MG63 (cell line): ENCODE data around the gene SIX4. TPM values are rescaled to one million over a fixed set of nuclear protein-coding genes. Genes with fewer than 3 reads are reported as not detected.

Experiments used
- DNase-seq: peaks from one replicate; pipeline ENCODE4 v3.0.0-alpha.2; 2020
- H3K27me3 ChIP-seq: fragments of 250-450 bp; sonication (Bioruptor Pico); 2 replicates; pipeline ENCODE4 v1.5.1; 2020; ENCODE audit warnings: mild to moderate bottlenecking, moderate library complexity
- H3K36me3 ChIP-seq: fragments of 250-450 bp; sonication (Bioruptor Pico); 2 replicates; pipeline ENCODE4 v1.5.1; 2020; ENCODE audit warnings: mild to moderate bottlenecking, moderate library complexity
- H3K4me3 ChIP-seq: fragments of 250-450 bp; sonication (Bioruptor Pico); 2 replicates; pipeline ENCODE4 v1.5.1; 2020; ENCODE audit warnings: mild to moderate bottlenecking, moderate library complexity
- H3K9me3 ChIP-seq: fragments of 250-450 bp; sonication (Bioruptor Pico); 2 replicates; pipeline ENCODE4 v1.5.1; 2020; ENCODE audit warnings: mild to moderate bottlenecking, moderate library complexity
- total RNA-seq: library from RNA; depleted of rRNA; stranded (reverse); fragments of >200 nt; shearing (Covaris generic); gene quantifications from 2 replicates; pipeline ENCODE4 v1.2.3, GENCODE V29; 2014; ENCODE audit warnings: low replicate concordance; rRNA removed

The SIX4 gene
- total RNA-seq, 1 experiment from 2014 or later, result 2.0 TPM

GRCh38 chr14:60681271-60681670 lies 42.9 kb downstream of the SIX4 start:
- no peaks in the 10 kb centered on the region for H3K9me3 ChIP-seq
- no peak for DNase-seq
- H3K4me3 ChIP-seq, result no peak overlapping the region

DNA sequence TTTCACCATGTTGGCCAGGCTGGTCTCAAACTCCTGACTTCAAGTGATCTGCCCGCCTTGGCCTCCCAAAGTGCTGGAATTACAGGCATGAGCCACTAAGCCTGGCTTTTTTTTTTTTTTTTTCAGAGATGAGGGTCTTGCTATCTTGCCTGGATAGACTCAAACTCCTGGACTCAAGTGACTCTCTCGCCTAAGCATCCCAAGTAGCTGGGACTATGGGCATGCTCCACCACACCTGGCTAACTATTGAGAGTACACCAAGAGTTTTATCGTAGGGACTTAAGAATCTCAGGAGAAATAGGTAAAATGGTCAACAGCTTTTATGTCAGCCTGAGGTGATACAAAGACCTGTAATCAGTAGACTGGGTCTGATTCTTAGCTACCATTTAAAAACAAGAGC lies 43.6 kb downstream of the SIX4 start:
- no peak for DNase-seq
- no peaks in the 10 kb centered on the region for H3K27me3 ChIP-seq
- H3K4me3 ChIP-seq, result no peak overlapping the region
- no peaks in the 10 kb centered on the region for H3K9me3 ChIP-seq
- H3K36me3 ChIP-seq, result no peaks in the 10 kb centered on the region

More at GRCh38 chr14:60681271-60681670, 42.9 kb downstream of the SIX4 start:
- H3K36me3 ChIP-seq, result no peaks in the 10 kb centered on the region
- H3K27me3 ChIP-seq, result no peaks in the 10 kb centered on the region

DNA sequence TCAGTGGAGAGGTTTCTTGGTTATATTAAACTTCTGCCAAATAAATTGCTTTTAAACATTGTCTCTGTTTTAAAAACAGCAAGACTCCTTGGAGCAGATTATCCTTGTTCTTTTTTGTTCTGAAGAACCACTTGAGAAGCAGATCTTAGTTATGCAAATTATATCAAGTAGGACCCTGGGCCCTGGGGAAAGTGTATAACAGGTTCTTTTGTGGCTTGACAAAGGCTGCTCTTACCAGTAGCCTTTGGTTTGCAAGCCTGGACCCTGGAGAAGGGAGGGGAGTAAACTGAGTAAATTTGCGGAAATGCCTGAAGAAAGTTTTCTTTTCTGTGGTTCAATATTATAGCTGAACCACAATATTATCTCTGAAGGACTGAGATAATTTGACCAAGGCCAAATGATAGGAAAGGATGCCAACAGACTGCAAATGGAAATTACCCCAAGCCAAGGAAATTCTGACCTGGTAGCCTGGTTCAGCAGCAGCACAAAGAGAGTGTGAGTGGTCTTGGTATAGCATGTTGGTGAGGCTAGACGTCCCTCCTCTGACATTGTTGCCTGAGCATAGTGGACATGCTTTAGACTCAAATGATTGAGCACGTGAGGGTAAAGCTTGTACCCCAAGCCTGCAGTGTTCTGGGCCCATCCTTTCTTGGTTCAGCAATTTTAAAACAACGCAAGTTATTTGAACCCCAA lies 44.4 kb downstream of the SIX4 start:
- no peaks in the 10 kb centered on the region for H3K9me3 ChIP-seq
- DNase-seq, result no peak

GRCh38 chr14:60677701-60678100 lies 46.5 kb downstream of the SIX4 start:
- DNase-seq, result no peak
- Histone ChIP-seq H3K9me3 (no peaks in the 10 kb centered on the region), H3K27me3 (no peaks in the 10 kb centered on the region), H3K4me3 (no peak overlapping the region), H3K36me3 (no peaks in the 10 kb centered on the region)

More for the DNA sequence above, 44.4 kb downstream of the SIX4 start:
- no peak overlapping the region for H3K4me3 ChIP-seq
- H3K36me3 ChIP-seq, result no peaks in the 10 kb centered on the region
- H3K27me3 ChIP-seq, result no peaks in the 10 kb centered on the region

GRCh38 chr14:60670989-60671388 lies 53.2 kb downstream of the SIX4 start:
- Histone ChIP-seq H3K9me3 (no peaks in the 10 kb centered on the region), H3K4me3 (no peak overlapping the region), H3K36me3 (no peaks in the 10 kb centered on the region), H3K27me3 (no peaks in the 10 kb centered on the region)
- no peak for DNase-seq

- Histone ChIP-seq H3K27me3 (no peaks in the 10 kb centered on the region), H3K9me3 (no peaks in the 10 kb centered on the region), H3K4me3 (no peak overlapping the region), H3K36me3 (no peaks in the 10 kb centered on the region)
- DNase-seq, result no peak
Observed at GRCh38 chr14:60668431-60669112, 55.6 kb downstream of the SIX4 start.

DNA sequence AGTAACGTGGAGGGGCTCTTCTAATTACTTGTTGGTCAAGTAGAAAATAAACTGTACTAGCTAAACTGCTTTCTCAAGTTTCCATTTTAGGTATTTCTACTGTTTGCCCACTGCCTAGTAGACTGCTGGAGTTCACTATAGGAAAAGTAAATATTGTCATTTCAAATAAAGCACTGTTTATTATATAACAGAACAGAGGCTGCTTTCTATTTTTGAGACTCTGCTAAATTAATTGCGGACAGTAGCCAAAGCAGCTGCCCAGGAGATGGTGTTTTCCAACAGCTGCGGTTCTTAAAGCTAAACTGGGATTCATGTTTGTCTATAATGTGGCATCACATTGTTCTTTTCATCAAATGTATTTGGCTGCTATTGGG lies 59.0 kb downstream of the SIX4 start:
- Histone ChIP-seq H3K4me3 (no peak overlapping the region), H3K9me3 (no peaks in the 10 kb centered on the region), H3K36me3 (no peaks in the 10 kb centered on the region), H3K27me3 (no peaks in the 10 kb centered on the region)
- no peak for DNase-seq

DNA sequence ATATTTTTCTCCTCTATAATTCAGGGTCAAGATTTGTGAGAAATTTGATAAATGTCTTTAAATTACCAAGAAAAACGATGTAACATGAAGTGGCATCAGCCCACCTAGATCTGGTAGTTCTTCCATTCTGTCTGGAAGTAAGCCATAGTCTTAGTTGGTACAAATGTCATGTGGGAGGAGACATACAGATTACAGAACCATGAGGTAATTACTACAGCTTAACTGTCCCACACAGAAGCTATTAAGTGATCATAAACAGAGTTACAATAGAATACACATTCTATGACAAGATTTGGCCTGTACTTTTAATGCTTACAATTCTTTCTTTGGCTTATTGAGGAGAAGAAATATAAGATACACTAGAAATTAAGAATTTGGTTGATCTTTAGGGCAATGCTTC lies 61.2 kb downstream of the SIX4 start:
- no peaks in the 10 kb centered on the region for H3K9me3 ChIP-seq
- H3K36me3 ChIP-seq, result no peaks in the 10 kb centered on the region
- no peak overlapping the region for H3K4me3 ChIP-seq
- no peak for DNase-seq
- H3K27me3 ChIP-seq, result no peaks in the 10 kb centered on the region

DNA sequence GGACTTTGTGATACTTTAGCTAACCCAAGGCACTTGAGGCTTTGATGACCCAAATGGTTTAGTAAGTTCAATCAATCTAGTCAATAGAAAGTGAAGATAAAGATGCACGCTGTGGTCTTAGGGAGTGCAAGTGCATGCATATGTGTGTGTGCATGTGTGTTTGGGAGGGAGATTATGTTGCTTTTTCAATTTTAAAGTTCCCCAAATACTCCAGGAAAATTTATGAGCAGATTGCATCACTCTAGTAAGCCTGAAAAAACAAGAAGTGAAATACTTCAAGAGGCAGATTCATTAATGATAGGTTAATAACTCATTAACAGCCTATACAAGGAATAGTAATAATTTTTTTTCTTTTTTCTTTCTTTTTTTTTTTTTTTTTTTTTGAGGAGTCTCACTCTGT lies 62.4 kb downstream of the SIX4 start:
- H3K9me3 ChIP-seq, result no peaks in the 10 kb centered on the region
- DNase-seq, result no peak
- H3K36me3 ChIP-seq, result no peaks in the 10 kb centered on the region
- H3K4me3 ChIP-seq, result no peak overlapping the region
- H3K27me3 ChIP-seq, result no peaks in the 10 kb centered on the region

Other genes with a start within 250 kb of the SIX4 start
- not detected in 2 replicates for gene C14orf39, start 238.3 kb downstream of the SIX4 start, total RNA-seq
- gene SIX6, start 215.2 kb downstream of the SIX4 start, total RNA-seq, result not detected in 2 replicates
- 4.1 and 10.7 TPM in 2 replicates for gene SIX1, start 74.9 kb downstream of the SIX4 start, total RNA-seq
- 32.4 and 45.7 TPM in 2 replicates for gene MNAT1, start 10.4 kb upstream of the SIX4 start, total RNA-seq